ENCODE measurements around the gene SLC66A3.

The SLC66A3 gene

DNA sequence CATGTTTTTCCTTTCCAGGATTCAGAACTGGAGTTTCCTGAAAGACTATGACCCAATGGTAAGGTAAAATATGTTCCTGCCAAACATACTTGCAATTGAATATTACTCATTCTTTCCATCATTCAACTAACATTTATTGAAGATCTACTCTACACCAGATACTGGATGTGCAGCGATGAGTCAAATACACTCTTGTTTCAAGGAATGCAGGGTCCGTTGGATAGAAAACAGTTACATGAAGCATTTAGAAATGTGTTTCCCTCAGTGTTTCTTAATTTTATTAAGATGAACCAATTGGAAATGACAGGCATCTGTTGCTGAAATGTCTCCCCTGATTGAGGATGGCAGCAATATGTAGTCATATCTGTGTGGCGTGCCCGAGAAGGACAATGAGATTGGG lies 14.8 kb upstream of the SLC66A3 start:
- TF ChIP-seq ZFX (IDR thresholded peaks at IDR 0.05; ENCODE audit: borderline replicate concordance), result no peak
- TF ChIP-seq, protein P1, sequence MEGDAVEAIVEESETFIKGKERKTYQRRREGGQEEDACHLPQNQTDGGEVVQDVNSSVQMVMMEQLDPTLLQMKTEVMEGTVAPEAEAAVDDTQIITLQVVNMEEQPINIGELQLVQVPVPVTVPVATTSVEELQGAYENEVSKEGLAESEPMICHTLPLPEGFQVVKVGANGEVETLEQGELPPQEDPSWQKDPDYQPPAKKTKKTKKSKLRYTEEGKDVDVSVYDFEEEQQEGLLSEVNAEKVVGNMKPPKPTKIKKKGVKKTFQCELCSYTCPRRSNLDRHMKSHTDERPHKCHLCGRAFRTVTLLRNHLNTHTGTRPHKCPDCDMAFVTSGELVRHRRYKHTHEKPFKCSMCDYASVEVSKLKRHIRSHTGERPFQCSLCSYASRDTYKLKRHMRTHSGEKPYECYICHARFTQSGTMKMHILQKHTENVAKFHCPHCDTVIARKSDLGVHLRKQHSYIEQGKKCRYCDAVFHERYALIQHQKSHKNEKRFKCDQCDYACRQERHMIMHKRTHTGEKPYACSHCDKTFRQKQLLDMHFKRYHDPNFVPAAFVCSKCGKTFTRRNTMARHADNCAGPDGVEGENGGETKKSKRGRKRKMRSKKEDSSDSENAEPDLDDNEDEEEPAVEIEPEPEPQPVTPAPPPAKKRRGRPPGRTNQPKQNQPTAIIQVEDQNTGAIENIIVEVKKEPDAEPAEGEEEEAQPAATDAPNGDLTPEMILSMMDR (IDR thresholded peaks at IDR 0.05), result no peak
- H3K27ac ChIP-seq, result no peak overlapping the region

DNA sequence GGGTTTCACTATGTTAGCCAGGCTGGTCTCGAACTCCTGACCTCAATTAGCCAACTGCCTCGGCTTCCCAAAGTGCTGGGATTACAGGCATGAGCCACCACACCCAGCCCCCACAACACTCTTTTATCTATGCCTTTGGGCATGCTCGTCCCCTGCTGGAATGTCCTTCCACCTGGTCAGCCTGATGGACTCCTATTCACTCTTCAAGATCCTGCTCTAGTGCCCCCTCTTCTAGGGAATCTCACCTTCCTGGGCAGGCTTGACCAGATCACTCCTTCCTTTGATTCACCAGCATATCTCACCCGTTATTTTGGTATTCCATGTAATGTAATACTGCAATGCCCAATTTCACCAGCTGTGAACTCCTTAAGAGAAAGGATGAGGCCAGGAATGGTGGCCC lies 13.9 kb upstream of the SLC66A3 start:
- TF ChIP-seq, protein P1 (IDR thresholded peaks at IDR 0.05), result no peak
- TF ChIP-seq ZFX (IDR thresholded peaks at IDR 0.05; ENCODE audit: borderline replicate concordance), result no peak
- H3K27ac ChIP-seq, result no peak overlapping the region

DNA sequence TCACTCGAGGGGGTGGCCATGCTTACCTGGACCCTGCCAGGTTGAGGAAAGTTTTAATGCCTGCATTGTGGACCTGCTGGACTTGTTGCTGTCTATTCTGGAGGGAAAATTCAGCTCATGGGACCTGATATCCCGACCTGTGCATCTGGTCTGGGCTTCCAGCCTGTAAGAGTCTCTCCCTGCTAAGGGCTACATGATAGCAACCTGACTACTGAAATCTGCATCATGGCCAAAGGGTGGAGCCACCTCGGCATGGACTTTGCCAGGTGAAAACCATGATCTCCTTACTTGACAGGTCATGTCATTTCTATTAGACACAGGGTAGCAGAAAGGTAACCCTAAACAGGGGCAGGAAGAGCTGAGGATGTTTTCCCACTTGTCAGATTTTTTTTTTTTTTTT lies 12.9 kb upstream of the SLC66A3 start:
- no peak overlapping the region for H3K27ac ChIP-seq
- TF ChIP-seq, protein P1 (IDR thresholded peaks at IDR 0.05), result no peak
- TF ChIP-seq ZFX (IDR thresholded peaks at IDR 0.05; ENCODE audit: borderline replicate concordance), result no peak

DNA sequence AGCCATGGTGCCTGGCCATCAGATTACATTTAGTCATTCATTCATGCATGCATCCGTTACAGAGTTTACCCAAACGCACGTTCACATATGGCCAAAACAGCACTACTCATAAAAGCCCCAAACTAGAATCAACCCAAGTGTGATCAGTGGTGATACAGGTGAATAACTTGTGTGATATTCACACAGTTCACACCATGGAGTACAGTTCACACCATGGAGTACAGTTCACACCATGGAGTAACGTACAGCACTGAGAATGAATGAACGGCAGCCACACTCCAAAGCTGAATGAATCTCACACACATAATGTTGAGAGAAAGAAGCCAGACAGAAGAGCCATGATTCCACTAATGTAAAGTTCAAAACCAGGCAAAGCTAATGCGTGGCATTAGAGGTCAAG lies 12.3 kb upstream of the SLC66A3 start:
- no peak overlapping the region for H3K27ac ChIP-seq
- TF ChIP-seq, protein P1 (IDR thresholded peaks at IDR 0.05), result no peak
- no peak for TF ChIP-seq ZFX (IDR thresholded peaks at IDR 0.05; ENCODE audit: borderline replicate concordance)

DNA sequence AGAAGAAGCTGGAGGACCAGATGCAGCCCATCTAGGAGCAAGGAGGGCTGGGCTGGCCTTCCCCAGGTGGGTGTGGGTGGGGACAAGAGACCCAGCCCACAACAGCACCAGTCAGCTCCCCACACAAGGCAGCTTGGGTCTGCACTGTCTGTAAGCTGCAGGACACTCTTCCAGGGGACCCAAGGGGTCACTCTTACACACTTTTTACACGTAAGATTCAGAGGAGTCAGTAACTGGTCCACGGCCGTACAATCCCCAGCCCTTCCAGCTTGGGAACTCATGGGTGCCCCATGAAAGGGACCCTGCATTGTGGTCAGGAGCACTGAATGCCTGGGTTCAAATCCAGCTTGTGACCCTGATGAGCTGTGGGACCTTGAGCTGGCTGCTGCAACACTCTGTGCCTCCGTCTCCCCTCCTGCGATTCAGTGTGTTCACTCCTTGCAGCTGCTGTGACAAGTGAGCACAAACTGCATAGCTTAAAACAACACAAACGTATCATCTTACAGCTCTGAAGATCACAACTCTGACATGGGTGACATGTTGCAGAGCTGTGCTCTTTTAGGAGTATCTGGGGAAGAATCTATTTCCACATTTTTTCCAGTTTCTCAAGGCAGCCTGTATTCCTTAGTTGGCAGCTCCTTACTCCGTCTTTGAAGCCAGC lies 11.1 kb upstream of the SLC66A3 start:
- TF ChIP-seq, protein P1 (IDR thresholded peaks at IDR 0.05), result no peak
- H3K27ac ChIP-seq, result no peak overlapping the region

DNA sequence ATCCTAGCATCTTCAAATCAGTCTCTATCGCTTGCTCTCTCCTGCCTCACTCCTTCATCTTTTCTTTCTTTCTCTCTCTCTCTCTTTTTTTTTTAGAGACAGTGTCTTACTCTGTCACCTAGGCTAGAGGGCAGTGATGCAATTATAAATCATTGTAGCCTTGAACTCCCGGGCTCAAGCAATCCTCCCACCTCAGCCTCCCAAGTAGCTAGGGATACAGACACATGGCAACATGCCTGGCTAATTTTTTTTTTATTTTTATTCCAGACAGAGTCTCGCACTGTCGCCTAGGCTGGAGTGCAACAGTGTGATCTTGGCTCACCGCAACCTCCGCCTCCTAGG lies 10.6 kb upstream of the SLC66A3 start:
- TF ChIP-seq ZFX (IDR thresholded peaks at IDR 0.05; ENCODE audit: borderline replicate concordance), result no peak
- TF ChIP-seq, protein P1 (IDR thresholded peaks at IDR 0.05), result no peak
- no peak overlapping the region for H3K27ac ChIP-seq

DNA sequence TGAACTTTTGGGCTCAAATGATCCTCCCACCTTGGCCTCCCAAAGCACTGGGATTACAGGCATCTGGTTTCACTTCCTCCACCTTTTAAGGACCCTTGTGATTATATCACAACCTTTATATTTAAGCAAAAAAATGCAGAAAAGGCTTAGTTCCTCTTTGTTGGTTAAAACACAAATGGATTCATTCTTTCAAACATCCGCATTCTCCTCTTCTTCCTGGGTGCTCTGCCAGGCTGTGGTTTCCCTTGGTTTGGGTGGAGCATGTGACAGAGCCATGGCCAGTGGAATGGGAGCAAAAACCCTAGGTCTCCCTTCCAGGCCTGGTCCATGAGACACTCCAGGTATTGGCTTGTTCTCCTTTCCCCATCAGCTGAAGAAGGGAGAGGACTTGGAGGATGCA lies 9.9 kb upstream of the SLC66A3 start:
- TF ChIP-seq, protein P1 (IDR thresholded peaks at IDR 0.05), result no peak
- no peak for TF ChIP-seq ZFX (IDR thresholded peaks at IDR 0.05; ENCODE audit: borderline replicate concordance)
- H3K27ac ChIP-seq, result no peak overlapping the region
